Body of pancreas (tissue), 4 donors: ENCODE measurements around the gene ARSB.

Experiments
- CTCF ChIP-seq, 7 experiments: fragments of 450-650 bp in 4 of 7; fragments of 200-600 bp in 3 of 7; sonication (generic) in 3 of 7; IDR thresholded peaks; one replicate each; pipeline ENCODE4 v1.5.1; 2016 to 2019; ENCODE audit warnings: antibody characterized with exemption in 7 of 7
- POLR2A ChIP-seq, 3 donors: fragments of 450-650 bp; IDR thresholded peaks; one replicate each; pipeline ENCODE4 v1.6.1; 2016; ENCODE audit warnings: antibody characterized with exemption in 3 of 3, mild to moderate bottlenecking in 2 of 3

GRCh38 chr5:78779771-78780616 lies 205.1 kb downstream of the ARSB start:
- TF ChIP-seq CTCF (IDR thresholded peaks at IDR 0.05) (no peak), POLR2A (IDR thresholded peaks at IDR 0.05) (no peak)
